Measurements from ENCODE around the gene NME5.

NME5 gene

DNA sequence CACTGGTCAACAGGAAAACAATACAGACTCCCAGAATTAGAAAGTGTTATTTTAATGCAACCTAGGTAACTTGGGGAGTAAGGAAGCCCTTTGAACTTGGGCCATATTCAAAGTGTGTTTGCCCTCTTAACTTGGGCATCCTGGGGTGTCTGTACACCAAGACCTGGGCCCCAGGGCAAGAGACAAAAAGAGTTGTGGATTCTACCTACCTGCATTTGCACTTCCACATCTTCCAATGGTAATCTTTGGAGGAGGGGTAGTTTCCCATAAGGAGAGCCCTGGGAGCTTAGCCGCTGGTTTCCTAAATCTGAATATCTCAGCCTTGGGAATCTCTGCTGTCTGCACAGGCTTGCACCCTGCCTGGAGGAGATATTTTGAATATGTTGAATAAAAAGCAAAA lies 46.9 kb downstream of the NME5 start:
- H3F3A ChIP-seq (ENCODE audit: low read depth): 0 out of 2 replicates have a peak, but pooled peaks cover 3% of the 10 kb centered on the region
- H3K9ac ChIP-seq (ENCODE audit: low read depth, low read length, poor library complexity, severe bottlenecking): no peak overlapping the region
- H3K27me3 ChIP-seq (ENCODE audit: insufficient read depth, low read length, poor library complexity, severe bottlenecking): no peaks in the 10 kb centered on the region
- no peaks in the 10 kb centered on the region for H3K9me3 ChIP-seq (ENCODE audit: insufficient read depth, low read depth, low read length)
- H4K20me1 ChIP-seq (ENCODE audit: insufficient read depth, low read length, poor library complexity, severe bottlenecking): no peaks in the 10 kb centered on the region
- no peak overlapping the region for H2AFZ ChIP-seq (ENCODE audit: low read length)
- H3K4me3 ChIP-seq (ENCODE audit: low read length, poor library complexity, severe bottlenecking): no peak overlapping the region
- H3K9me2 ChIP-seq (replicated peaks; ENCODE audit: low read depth, low read length): no peaks in the 10 kb centered on the region
- no peaks in the 10 kb centered on the region for H3K79me2 ChIP-seq (ENCODE audit: insufficient read depth, low read length)
- H3K4me2 ChIP-seq (ENCODE audit: low read depth, low read length, poor library complexity, severe bottlenecking): peak overlapping the region; percentile 58
- TF ChIP-seq CTCF (conservative IDR thresholded peaks at IDR 0.05; ENCODE audit: low read length): no peak
- no peak for TF ChIP-seq EZH2phosphoT487 (IDR thresholded peaks at IDR 0.05; ENCODE audit: borderline replicate concordance)
- H3K36me3 ChIP-seq (ENCODE audit: insufficient read depth, low read length): no peaks in the 10 kb centered on the region
- peaks cover 49% of the 10 kb centered on the region for H3K4me1 ChIP-seq (ENCODE audit: insufficient read depth, low read length, poor library complexity, severe bottlenecking)

DNA sequence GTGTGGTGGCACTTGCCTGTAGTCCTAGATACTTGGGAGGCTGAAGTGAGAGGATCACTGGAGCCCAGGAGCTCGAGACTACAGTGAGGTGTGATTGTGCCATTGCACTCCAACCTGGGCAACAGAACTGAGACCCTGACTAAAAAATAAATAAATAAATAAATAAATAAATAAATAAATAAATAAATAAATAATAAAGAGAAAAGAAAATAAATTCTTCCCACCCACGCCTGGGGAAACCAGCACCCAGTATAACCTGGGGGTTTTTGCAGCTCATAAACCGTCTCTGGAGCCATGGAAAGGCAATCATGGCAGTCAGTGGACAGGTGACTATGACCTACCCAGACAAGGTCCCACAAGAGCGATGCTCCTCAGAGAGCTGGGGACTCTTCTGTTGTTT lies 47.5 kb downstream of the NME5 start:
- no peak for TF ChIP-seq EZH2phosphoT487 (IDR thresholded peaks at IDR 0.05; ENCODE audit: borderline replicate concordance)
- TF ChIP-seq CTCF (conservative IDR thresholded peaks at IDR 0.05; ENCODE audit: low read length): no peak
- 0 out of 2 replicates have a peak, but pooled peaks cover 3% of the 10 kb centered on the region for H3F3A ChIP-seq (ENCODE audit: low read depth)
- H2AFZ ChIP-seq (ENCODE audit: low read length): no peak overlapping the region
- H3K36me3 ChIP-seq (ENCODE audit: insufficient read depth, low read length): no peaks in the 10 kb centered on the region
- H3K4me1 ChIP-seq (ENCODE audit: insufficient read depth, low read length, poor library complexity, severe bottlenecking): peaks cover 43% of the 10 kb centered on the region
- no peaks in the 10 kb centered on the region for H3K9me2 ChIP-seq (replicated peaks; ENCODE audit: low read depth, low read length)
- H4K20me1 ChIP-seq (ENCODE audit: insufficient read depth, low read length, poor library complexity, severe bottlenecking): no peaks in the 10 kb centered on the region
- H3K27me3 ChIP-seq (ENCODE audit: insufficient read depth, low read length, poor library complexity, severe bottlenecking): no peaks in the 10 kb centered on the region
- H3K4me2 ChIP-seq (ENCODE audit: low read depth, low read length, poor library complexity, severe bottlenecking): no peak overlapping the region
- H3K79me2 ChIP-seq (ENCODE audit: insufficient read depth, low read length): no peaks in the 10 kb centered on the region
- no peak overlapping the region for H3K4me3 ChIP-seq (ENCODE audit: low read length, poor library complexity, severe bottlenecking)
- no peaks in the 10 kb centered on the region for H3K9me3 ChIP-seq (ENCODE audit: insufficient read depth, low read depth, low read length)
- H3K9ac ChIP-seq (ENCODE audit: low read depth, low read length, poor library complexity, severe bottlenecking): no peak overlapping the region

DNA sequence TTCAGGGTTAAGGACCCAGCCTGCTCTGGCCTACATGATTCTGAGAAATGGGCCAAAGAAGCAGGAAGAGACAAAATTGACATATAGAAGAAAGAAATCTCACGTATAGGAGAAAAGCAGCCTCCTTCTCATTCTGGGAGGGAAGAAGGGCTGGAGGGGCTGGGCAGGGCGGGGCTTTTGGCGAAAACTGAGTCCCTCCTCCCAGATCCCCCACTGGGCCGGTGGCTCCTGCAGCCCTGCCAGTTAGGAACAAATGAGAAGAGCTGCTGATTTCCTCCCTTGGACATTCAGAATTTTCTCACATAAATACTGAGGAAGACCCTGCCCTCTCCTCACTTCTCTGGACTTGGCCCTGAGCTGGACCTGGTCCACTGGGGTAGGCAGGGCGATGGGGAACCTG lies 55.5 kb downstream of the NME5 start, which contains the start of gene WNT8A:
Gene WNT8A (plus strand): TSS at position 332 of the 400 bp plus-strand sequence. CDS start 95 bp downstream, outside the sequence.
- no peak within 1 kb of the TSS for H3K9ac ChIP-seq (ENCODE audit: low read depth, low read length, poor library complexity, severe bottlenecking)
- TF ChIP-seq EZH2phosphoT487 (IDR thresholded peaks at IDR 0.05; ENCODE audit: borderline replicate concordance) (no peak), CTCF (conservative IDR thresholded peaks at IDR 0.05; ENCODE audit: low read length) (no peak)
- H2AFZ ChIP-seq (ENCODE audit: low read length): no peak within 1 kb of the TSS; the same call in 1 of the 2 replicates
- H3K36me3 ChIP-seq (ENCODE audit: insufficient read depth, low read length): no peaks in the 10 kb centered on the region
- no peaks in the 10 kb centered on the region for H3K27me3 ChIP-seq (ENCODE audit: insufficient read depth, low read length, poor library complexity, severe bottlenecking)
- H4K20me1 ChIP-seq (ENCODE audit: insufficient read depth, low read length, poor library complexity, severe bottlenecking): no peaks in the 10 kb centered on the region
- no peaks in the 10 kb centered on the region for H3K79me2 ChIP-seq (ENCODE audit: insufficient read depth, low read length)
- no peak within 1 kb of the TSS for H3K4me3 ChIP-seq (ENCODE audit: low read length, poor library complexity, severe bottlenecking)
- no peak within 1 kb of the TSS for H3K4me2 ChIP-seq (ENCODE audit: low read depth, low read length, poor library complexity, severe bottlenecking)
- H3K4me1 ChIP-seq (ENCODE audit: insufficient read depth, low read length, poor library complexity, severe bottlenecking): no peaks in the 10 kb centered on the region
- no peaks in the 10 kb centered on the region for H3F3A ChIP-seq (ENCODE audit: low read depth)
- H3K9me2 ChIP-seq (replicated peaks; ENCODE audit: low read depth, low read length): no peaks in the 10 kb centered on the region
- H3K9me3 ChIP-seq (ENCODE audit: insufficient read depth, low read depth, low read length): no peaks in the 10 kb centered on the region
